ENCODE data around the gene SLC4A5. TPM values are rescaled to one million over a fixed set of nuclear protein-coding genes. Genes with fewer than 3 reads are reported as not detected.
A peak's percentile ranks its signal among the peaks of the same experiment; 100 is the strongest.

SLC4A5 gene
- total RNA-seq, 1 donor from 2014 or later: 4.2 TPM

DNA sequence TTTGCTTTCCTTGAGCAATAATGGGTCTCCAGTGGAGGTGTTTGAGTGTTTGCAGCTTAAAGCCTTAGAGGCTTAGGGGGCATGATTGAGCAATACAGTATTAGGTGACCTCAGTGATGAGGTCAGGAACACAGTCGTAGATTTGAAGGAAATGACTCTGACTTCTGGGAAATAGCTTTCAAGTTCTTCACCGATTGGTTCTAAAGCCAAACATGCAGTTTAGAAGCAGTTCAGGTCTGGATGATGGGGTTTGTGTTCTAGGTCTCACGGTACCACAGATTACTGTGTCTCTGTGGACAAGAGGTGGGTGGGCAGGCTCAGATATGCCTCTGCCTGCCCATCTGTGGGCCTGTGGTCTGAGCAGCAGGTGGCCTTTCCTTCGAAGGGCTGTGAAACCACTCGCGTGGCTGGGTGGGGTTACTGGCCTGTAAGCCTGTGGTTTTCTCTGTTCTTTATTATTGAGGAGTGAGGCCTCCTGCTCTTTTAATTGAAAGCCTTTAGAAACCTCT is 137.0 kb downstream of the SLC4A5 start:
- no peaks in the 10 kb centered on the region for H3K9me3 ChIP-seq
- TF ChIP-seq CTCF (IDR thresholded peaks at IDR 0.05): no peak
- H3K4me3 ChIP-seq: no peak overlapping the region
- intact Hi-C loops (cut with DNase I): no loop called here
- no peaks in the 10 kb centered on the region for H3K27me3 ChIP-seq (ENCODE audit: low read depth)
- peaks cover 26% of the 10 kb centered on the region for H3K4me1 ChIP-seq
- ATAC-seq (peak; percentile 77 to 91), DNase-seq (no peak)
- peak overlapping the region; percentile 66 for H3K27ac ChIP-seq
- peaks cover 36% of the 10 kb centered on the region for H3K36me3 ChIP-seq

GRCh38 chr2:74205596-74205995 is 137.6 kb downstream of the SLC4A5 start:
- intact Hi-C loops (cut with DNase I): no loop called here
- Histone ChIP-seq H3K27me3 (ENCODE audit: low read depth) (no peaks in the 10 kb centered on the region), H3K27ac (peak overlapping the region; percentile 66), H3K36me3 (peaks cover 30% of the 10 kb centered on the region), H3K4me1 (peaks cover 31% of the 10 kb centered on the region), H3K4me3 (no peak overlapping the region), H3K9me3 (no peaks in the 10 kb centered on the region)
- DNase-seq (no peak), ATAC-seq (peak; percentile 72 to 81)
- no peak for TF ChIP-seq CTCF (IDR thresholded peaks at IDR 0.05)

DNA sequence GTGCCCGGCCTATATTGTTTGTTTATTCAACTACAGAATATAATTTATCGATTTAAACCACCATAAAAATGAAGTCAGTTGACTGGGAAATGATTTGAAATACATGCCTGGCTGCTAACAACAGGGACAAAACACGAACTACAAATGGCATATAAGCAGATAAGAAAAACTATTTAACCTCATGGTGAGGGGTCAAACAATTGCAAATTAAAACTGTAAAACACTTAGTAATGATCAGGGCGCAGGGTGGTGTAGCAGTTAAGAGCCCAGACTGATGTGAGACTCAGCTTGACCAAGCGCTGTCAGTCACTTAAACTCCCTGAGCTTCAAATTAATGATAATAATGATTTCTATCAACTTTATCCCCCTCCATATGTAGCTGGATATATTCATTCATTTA is 138.1 kb downstream of the SLC4A5 start:
- H3K4me1 ChIP-seq: peaks cover 36% of the 10 kb centered on the region
- intact Hi-C loops (cut with DNase I): no loop called here
- H3K4me3 ChIP-seq: no peak overlapping the region
- no peak for DNase-seq
- no peaks in the 10 kb centered on the region for H3K27me3 ChIP-seq (ENCODE audit: low read depth)
- peaks cover 25% of the 10 kb centered on the region for H3K36me3 ChIP-seq
- TF ChIP-seq CTCF (IDR thresholded peaks at IDR 0.05): no peak
- no peak for ATAC-seq
- H3K27ac ChIP-seq: peak overlapping the region; percentile 66
- H3K9me3 ChIP-seq: no peaks in the 10 kb centered on the region

GRCh38 chr2:74204436-74204835 is 138.8 kb downstream of the SLC4A5 start:
- Histone ChIP-seq H3K4me3 (no peak overlapping the region), H3K4me1 (peaks cover 43% of the 10 kb centered on the region), H3K9me3 (no peaks in the 10 kb centered on the region), H3K27ac (no peak overlapping the region), H3K36me3 (peaks cover 19% of the 10 kb centered on the region), H3K27me3 (ENCODE audit: low read depth) (no peaks in the 10 kb centered on the region)
- no peak for DNase-seq
- TF ChIP-seq CTCF (IDR thresholded peaks at IDR 0.05): no peak
- no peak for ATAC-seq
- intact Hi-C loops (cut with DNase I): no loop called here

DNA sequence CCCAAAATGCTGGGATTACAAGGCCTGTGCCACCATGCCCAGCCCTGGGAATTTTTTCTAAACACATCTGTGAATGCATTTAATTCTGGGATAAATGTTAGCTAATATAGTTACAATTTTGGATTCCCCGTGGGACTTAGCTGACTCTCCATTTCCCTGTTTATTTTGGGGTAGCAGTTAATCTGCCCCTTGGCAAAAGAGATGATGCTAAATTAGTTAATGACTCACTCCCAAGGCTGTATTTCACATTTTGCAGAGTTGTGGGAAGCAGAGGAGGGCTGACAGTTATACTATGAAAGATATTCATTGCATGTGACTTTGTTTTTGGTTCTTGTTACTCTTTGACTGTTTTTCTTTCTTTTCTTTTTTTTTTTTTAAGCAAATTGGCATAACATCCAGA is 141.6 kb downstream of the SLC4A5 start:
- DNase-seq (no peak), ATAC-seq (no peak)
- Histone ChIP-seq H3K27me3 (ENCODE audit: low read depth) (no peaks in the 10 kb centered on the region), H3K4me1 (peaks cover 42% of the 10 kb centered on the region), H3K9me3 (no peaks in the 10 kb centered on the region), H3K36me3 (no peaks in the 10 kb centered on the region), H3K27ac (no peak overlapping the region), H3K4me3 (no peak overlapping the region)
- no peak for TF ChIP-seq CTCF (IDR thresholded peaks at IDR 0.05)
- intact Hi-C loops (cut with DNase I): no loop called here

DNA sequence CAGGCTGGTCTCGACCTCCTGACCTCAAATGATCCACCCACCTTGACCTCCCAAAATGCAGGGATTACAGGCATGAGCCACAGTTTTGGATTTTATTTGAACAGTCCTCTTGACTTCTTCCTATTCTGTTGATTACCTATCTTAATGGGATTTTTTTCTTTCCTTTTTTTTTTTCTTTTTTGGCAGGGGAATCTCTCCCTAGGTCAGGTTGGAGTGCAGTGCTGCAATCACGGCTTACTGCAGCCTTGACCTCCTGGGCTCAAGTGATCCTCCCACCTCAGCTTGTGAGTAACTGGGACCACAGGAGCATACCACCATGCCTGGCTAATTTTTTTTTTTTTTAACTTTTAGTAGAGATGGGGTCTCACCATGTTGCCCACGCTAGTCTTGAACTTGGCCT is 142.0 kb downstream of the SLC4A5 start:
- Histone ChIP-seq H3K4me3 (no peak overlapping the region), H3K27ac (no peak overlapping the region), H3K9me3 (no peaks in the 10 kb centered on the region), H3K4me1 (peaks cover 38% of the 10 kb centered on the region), H3K27me3 (ENCODE audit: low read depth) (no peaks in the 10 kb centered on the region), H3K36me3 (no peaks in the 10 kb centered on the region)
- intact Hi-C loops (cut with DNase I): no loop called here
- no peak for TF ChIP-seq CTCF (IDR thresholded peaks at IDR 0.05)
- ATAC-seq (no peak), DNase-seq (no peak)
